ENCODE results near the gene SDC3. TPM values are rescaled to one million over a fixed set of nuclear protein-coding genes. Genes with fewer than 3 reads are reported as not detected.

SDC3 gene
- total and polyA plus RNA-seq, 10 of the 15 experiments (the other 5 are each of a cell fraction or from before 2014, with no cell fraction given), result under 0.01 to 0.46 (median 0.07) TPM; not detected in 2

DNA sequence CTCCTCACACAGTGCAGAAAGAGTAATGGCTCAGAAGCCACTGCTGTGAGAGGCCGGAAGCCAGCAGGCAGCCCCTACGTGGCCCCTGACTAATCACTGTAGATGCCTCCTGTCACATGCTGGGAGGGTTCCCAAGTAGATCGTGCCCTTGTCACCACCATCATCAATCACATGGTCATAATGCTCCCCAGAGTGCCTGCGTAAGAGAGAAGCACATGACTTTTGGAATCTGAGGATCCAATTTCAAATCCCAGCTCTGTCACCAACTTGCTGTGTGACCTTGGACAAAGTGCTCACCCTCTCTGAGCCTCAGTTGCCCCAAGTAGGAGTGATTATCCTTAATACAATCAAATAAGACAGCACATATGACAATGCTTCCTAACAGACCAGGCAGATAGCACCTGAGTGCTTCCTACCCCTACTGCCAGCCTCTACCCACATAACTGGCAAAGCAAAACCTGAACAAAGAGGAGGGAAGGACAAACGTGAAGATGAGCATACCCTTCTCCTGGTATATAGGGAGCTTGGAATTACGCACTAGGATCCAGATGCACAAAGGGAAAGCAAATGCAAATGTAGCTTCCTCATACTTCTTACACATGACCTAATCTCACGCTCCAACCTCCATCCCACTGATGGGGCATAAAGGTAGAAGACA lies 65.7 kb downstream of the SDC3 start:
- Histone ChIP-seq H3K9me3 (replicated peaks; ENCODE audit: control insufficient read depth, insufficient read depth, low read length) (no peaks in the 10 kb centered on the region), H3K9ac (ENCODE audit: control insufficient read depth, insufficient read depth, low read length) (no peak overlapping the region), H3K27me3 (replicated peaks in 1 of 2; ENCODE audit: control insufficient read depth in 2 of 2, insufficient read depth in 2 of 2, low read length in 1 of 2) (peaks cover 4% of the 10 kb centered on the region in 2 experiments; a peak in 3 of 4 replicates), H3K27ac (ENCODE audit: control insufficient read depth, insufficient read depth) (no peak overlapping the region), H3K4me2 (ENCODE audit: control insufficient read depth, insufficient read depth) (no peak overlapping the region), H2AFZ (ENCODE audit: control insufficient read depth, low read depth, low read length) (no peak overlapping the region), H3K4me1 (ENCODE audit: control insufficient read depth, insufficient read depth, low read length) (no peaks in the 10 kb centered on the region), H3K36me3 (ENCODE audit: control insufficient read depth in 2 of 2, insufficient read depth in 2 of 2, low read length in 1 of 2) (no peaks in the 10 kb centered on the region), H3K79me2 (ENCODE audit: control insufficient read depth, insufficient read depth, low read length) (no peaks in the 10 kb centered on the region), H3K4me3 (no peak overlapping the region), H4K20me1 (ENCODE audit: control insufficient read depth, insufficient read depth) (no peaks in the 10 kb centered on the region)
- CTCF ChIA-PET, result interaction anchor here (0.6 to 0.8 kb wide), 2 partner anchors 83 to 90 kb away, joined by 3 to 4 read pairs; no protein-coding TSS in a partner anchor
- intact Hi-C loops (cut with micrococcal nuclease; ENCODE audit: unreplicated experiment) (no loop called here), in situ Hi-C loops (cut with MboI) (no loop called here)
- POLR2A ChIA-PET, result interaction anchor here (0.6 kb wide), 2 partner anchors 18 to 123 kb away, joined by 3 to 6 read pairs; no protein-coding TSS in a partner anchor
- WGBS (ENCODE audit: insufficient coverage, insufficient replicate concordance, low lambda C conversion rate, missing lambda C conversion rate), result 39% methylated on average over 7 of the region's 7 CpGs
- RAD21 ChIA-PET (ENCODE audit: unreplicated experiment), result no interaction called here
- ATAC-seq (no peak), FAIRE-seq (no peak), DNase-seq (ENCODE audit: low read depth, low spot score) (no peak)
- no TSS peak for BruUV-seq (replicated peaks)
- TF ChIP-seq YBX1 (IDR thresholded peaks at IDR 0.05) (no peak), EP300 (IDR thresholded peaks at IDR 0.05; ENCODE audit: borderline replicate concordance in 1 of 2, control insufficient read depth in 1 of 2, low read depth in 2 of 2, low read length in 2 of 2) (no peak), SPI1 (IDR thresholded peaks at IDR 0.05; ENCODE audit: borderline replicate concordance, insufficient read depth, low read depth, low read length) (no peak), JUND (IDR thresholded peaks at IDR 0.05; ENCODE audit: low read depth, low read length) (no peak), CEBPB (IDR thresholded peaks at IDR 0.05; ENCODE audit: borderline replicate concordance in 1 of 2, low read depth in 2 of 2, low read length in 2 of 2) (no peak), MEF2A (IDR thresholded peaks at IDR 0.05; ENCODE audit: insufficient read depth, low read depth, low read length) (no peak), TAF1 (IDR thresholded peaks at IDR 0.05; ENCODE audit: borderline replicate concordance, low read depth, low read length) (no peak), ETV6 (conservative IDR thresholded peaks at IDR 0.05 in 1 of 2, IDR thresholded peaks at IDR 0.05 in 1 of 2; ENCODE audit: borderline replicate concordance in 1 of 2, low read depth in 1 of 2) (no peak)
- SMC1A ChIA-PET (ENCODE audit: uncharacterized antibody, unreplicated experiment), result no interaction called here
